Osteocyte (in vitro differentiated cells): ENCODE data around the gene NRXN2. TPM values are rescaled to one million over a fixed set of nuclear protein-coding genes. Genes with fewer than 3 reads are reported as not detected.

Experiments used
- DNase-seq: peaks from one replicate; pipeline ENCODE4 v3.0.0; 2021; ENCODE audit warnings: mixed read lengths; ENCODE audit not compliant: unreplicated experiment; ENCODE audit errors: extremely low spot score
- H3K27ac Mint-ChIP-seq: one replicate; pipeline ENCODE4 v1.8.0; 2021; ENCODE audit warnings: mild to moderate bottlenecking, mixed read lengths; ENCODE audit not compliant: unreplicated experiment
- H3K27me3 Mint-ChIP-seq: one replicate; pipeline ENCODE4 v1.8.0; 2021; ENCODE audit warnings: mixed read lengths; ENCODE audit not compliant: unreplicated experiment
- H3K36me3 Mint-ChIP-seq: one replicate; pipeline ENCODE4 v1.8.0; 2021; ENCODE audit warnings: mixed read lengths; ENCODE audit not compliant: unreplicated experiment
- H3K4me1 Mint-ChIP-seq: one replicate; pipeline ENCODE4 v1.8.0; 2021; ENCODE audit warnings: mixed read lengths; ENCODE audit not compliant: unreplicated experiment
- H3K4me3 Mint-ChIP-seq: one replicate; pipeline ENCODE4 v1.8.0; 2021; ENCODE audit warnings: mild to moderate bottlenecking, moderate library complexity, mixed read lengths; ENCODE audit not compliant: unreplicated experiment
- H3K9me3 Mint-ChIP-seq: one replicate; pipeline ENCODE4 v1.8.0; 2021; ENCODE audit warnings: mixed read lengths; ENCODE audit not compliant: unreplicated experiment
- CTCF ChIP-seq: fragments of 200-600 bp; sonication (generic); IDR thresholded peaks from 2 replicates; pipeline ENCODE4 v1.5.0; 2021; ENCODE audit warnings: antibody characterized with exemption, mild to moderate bottlenecking, moderate library complexity
- total RNA-seq: library from RNA; stranded (reverse); gene quantifications from 2 replicates; pipeline ENCODE4 v1.2.1, GENCODE V29; 2021

NRXN2 gene
- total RNA-seq, 1 donor from 2014 or later = 2.6 TPM

GRCh38 chr11:64632237-64632636 is 90.8 kb downstream of the NRXN2 start:
- no peaks in the 10 kb centered on the region for H3K36me3 Mint-ChIP-seq
- TF ChIP-seq CTCF = no peak
- no peak overlapping the region for H3K4me3 Mint-ChIP-seq
- no peaks in the 10 kb centered on the region for H3K9me3 Mint-ChIP-seq
- no peaks in the 10 kb centered on the region for H3K4me1 Mint-ChIP-seq
- no peak for DNase-seq
- H3K27me3 Mint-ChIP-seq = peaks cover 33% of the 10 kb centered on the region
- no peak overlapping the region for H3K27ac Mint-ChIP-seq

- H3K4me1 Mint-ChIP-seq = no peaks in the 10 kb centered on the region
- H3K36me3 Mint-ChIP-seq = no peaks in the 10 kb centered on the region
- TF ChIP-seq CTCF = no peak
- H3K4me3 Mint-ChIP-seq = no peak overlapping the region
- no peak overlapping the region for H3K27ac Mint-ChIP-seq
- DNase-seq = no peak
- peaks cover 33% of the 10 kb centered on the region for H3K27me3 Mint-ChIP-seq
- no peaks in the 10 kb centered on the region for H3K9me3 Mint-ChIP-seq
Observed at GRCh38 chr11:64631675-64632074, 91.3 kb downstream of the NRXN2 start.

GRCh38 chr11:64629796-64630562 is 93.0 kb downstream of the NRXN2 start:
- Mint-ChIP-seq H3K4me3 (no peak overlapping the region), H3K4me1 (no peaks in the 10 kb centered on the region), H3K27ac (no peak overlapping the region), H3K27me3 (peaks cover 26% of the 10 kb centered on the region), H3K36me3 (no peaks in the 10 kb centered on the region), H3K9me3 (no peaks in the 10 kb centered on the region)
- no peak for TF ChIP-seq CTCF
- no peak for DNase-seq

GRCh38 chr11:64629103-64629502 is 93.9 kb downstream of the NRXN2 start:
- no peak for TF ChIP-seq CTCF
- no peak overlapping the region for H3K27ac Mint-ChIP-seq
- H3K9me3 Mint-ChIP-seq = no peaks in the 10 kb centered on the region
- H3K4me1 Mint-ChIP-seq = no peaks in the 10 kb centered on the region
- no peak overlapping the region for H3K4me3 Mint-ChIP-seq
- no peak for DNase-seq
- H3K36me3 Mint-ChIP-seq = no peaks in the 10 kb centered on the region
- H3K27me3 Mint-ChIP-seq = peaks cover 18% of the 10 kb centered on the region

GRCh38 chr11:64628596-64628995 is 94.4 kb downstream of the NRXN2 start:
- no peaks in the 10 kb centered on the region for H3K4me1 Mint-ChIP-seq
- TF ChIP-seq CTCF = no peak
- H3K4me3 Mint-ChIP-seq = no peak overlapping the region
- H3K27ac Mint-ChIP-seq = no peak overlapping the region
- no peaks in the 10 kb centered on the region for H3K36me3 Mint-ChIP-seq
- H3K9me3 Mint-ChIP-seq = no peaks in the 10 kb centered on the region
- no peak for DNase-seq
- peaks cover 18% of the 10 kb centered on the region for H3K27me3 Mint-ChIP-seq
